ENCODE data around the gene KCNJ16. TPM values are rescaled to one million over a fixed set of nuclear protein-coding genes. Genes with fewer than 3 reads are reported as not detected.

Gene KCNJ16
- total RNA-seq, 4 donors from 2014 or later = 0.44 TPM; not detected in 3

DNA sequence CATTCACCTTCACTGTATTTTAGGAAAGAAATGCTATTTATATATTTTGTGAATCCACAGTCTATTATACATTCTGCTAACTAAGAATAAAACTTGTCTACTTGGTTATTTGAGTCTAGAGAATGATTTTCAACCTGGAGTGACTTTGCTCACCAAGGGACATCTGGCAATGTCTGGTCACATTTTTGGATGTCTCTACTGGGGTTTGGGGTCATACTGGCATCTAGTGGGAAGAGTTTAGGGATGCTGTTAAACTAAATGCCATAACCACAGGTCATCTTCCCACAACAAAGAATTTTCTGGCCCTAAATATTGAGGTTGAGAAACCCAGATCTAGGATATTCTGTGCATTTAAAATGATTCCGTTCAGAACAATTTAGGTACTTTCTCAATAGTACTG lies 26.0 kb downstream of the KCNJ16 start:
- no peak overlapping the region for H3K27ac ChIP-seq
- no peak overlapping the region for H3K4me3 ChIP-seq
- intact Hi-C loops (cut with DNase I) = no loop called here
- peaks cover 0 to 3% (median 0%) of the 10 kb centered on the region in 4 donors for H3K27me3 ChIP-seq
- no peaks in the 10 kb centered on the region for H3K36me3 ChIP-seq
- H3K9me3 ChIP-seq = no peaks in the 10 kb centered on the region
- DNase-seq = no peak
- WGBS, 2 donors = 85 to 96% methylated on average over 1 of the region's 1 CpG
- no peak for TF ChIP-seq POLR2A (IDR thresholded peaks at IDR 0.05)
- TF ChIP-seq, protein P1, sequence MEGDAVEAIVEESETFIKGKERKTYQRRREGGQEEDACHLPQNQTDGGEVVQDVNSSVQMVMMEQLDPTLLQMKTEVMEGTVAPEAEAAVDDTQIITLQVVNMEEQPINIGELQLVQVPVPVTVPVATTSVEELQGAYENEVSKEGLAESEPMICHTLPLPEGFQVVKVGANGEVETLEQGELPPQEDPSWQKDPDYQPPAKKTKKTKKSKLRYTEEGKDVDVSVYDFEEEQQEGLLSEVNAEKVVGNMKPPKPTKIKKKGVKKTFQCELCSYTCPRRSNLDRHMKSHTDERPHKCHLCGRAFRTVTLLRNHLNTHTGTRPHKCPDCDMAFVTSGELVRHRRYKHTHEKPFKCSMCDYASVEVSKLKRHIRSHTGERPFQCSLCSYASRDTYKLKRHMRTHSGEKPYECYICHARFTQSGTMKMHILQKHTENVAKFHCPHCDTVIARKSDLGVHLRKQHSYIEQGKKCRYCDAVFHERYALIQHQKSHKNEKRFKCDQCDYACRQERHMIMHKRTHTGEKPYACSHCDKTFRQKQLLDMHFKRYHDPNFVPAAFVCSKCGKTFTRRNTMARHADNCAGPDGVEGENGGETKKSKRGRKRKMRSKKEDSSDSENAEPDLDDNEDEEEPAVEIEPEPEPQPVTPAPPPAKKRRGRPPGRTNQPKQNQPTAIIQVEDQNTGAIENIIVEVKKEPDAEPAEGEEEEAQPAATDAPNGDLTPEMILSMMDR (IDR thresholded peaks at IDR 0.05) = no peak
- peaks cover 0 to 20% (median 0%) of the 10 kb centered on the region in 3 donors for H3K4me1 ChIP-seq

DNA sequence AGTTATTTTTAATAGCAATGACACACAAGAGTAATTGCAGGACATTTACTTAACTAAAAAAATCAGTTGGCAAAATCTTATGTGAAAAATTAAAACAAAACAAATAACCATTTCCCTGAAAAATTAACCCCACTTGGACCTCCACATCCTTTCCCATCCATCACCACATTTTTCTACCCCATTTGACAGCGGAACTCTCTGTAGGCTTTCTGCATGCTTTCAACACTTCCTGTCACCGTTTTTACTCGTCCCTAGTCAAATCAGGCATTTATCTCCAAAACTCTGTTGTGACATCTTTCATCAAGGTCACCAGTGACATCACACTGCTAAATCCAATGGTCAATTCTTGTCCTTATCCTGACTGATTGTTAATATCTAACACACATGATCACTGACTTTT lies 27.5 kb downstream of the KCNJ16 start:
- Histone ChIP-seq H3K27ac (no peak overlapping the region), H3K4me1 (peaks cover 0 to 8% (median 0%) of the 10 kb centered on the region in 3 donors), H3K36me3 (no peaks in the 10 kb centered on the region), H3K27me3 (peaks cover 0 to 3% (median 0%) of the 10 kb centered on the region in 4 donors), H3K9me3 (no peaks in the 10 kb centered on the region), H3K4me3 (no peak overlapping the region)
- intact Hi-C loops (cut with DNase I) = no loop called here
- WGBS, 2 donors = 57 to 58% methylated on average over 3 of the region's 3 CpGs
- no peak for DNase-seq
- TF ChIP-seq, protein P1 (IDR thresholded peaks at IDR 0.05) = no peak
- no peak for TF ChIP-seq POLR2A (IDR thresholded peaks at IDR 0.05)

GRCh38 chr17:70104791-70105523 lies 29.9 kb downstream of the KCNJ16 start:
- WGBS, 2 donors = 76% methylated on average over 12 of the region's 12 CpGs
- DNase-seq = no peak
- Histone ChIP-seq H3K4me3 (no peak overlapping the region), H3K4me1 (peaks cover 0 to 7% (median 0%) of the 10 kb centered on the region in 3 donors), H3K27me3 (peaks cover 0 to 3% (median 0%) of the 10 kb centered on the region in 4 donors), H3K27ac (no peak overlapping the region), H3K36me3 (no peaks in the 10 kb centered on the region), H3K9me3 (no peaks in the 10 kb centered on the region)
- intact Hi-C loops (cut with DNase I) = no loop called here
- TF ChIP-seq POLR2A (IDR thresholded peaks at IDR 0.05) = no peak
- TF ChIP-seq, protein P1 (IDR thresholded peaks at IDR 0.05) = no peak

DNA sequence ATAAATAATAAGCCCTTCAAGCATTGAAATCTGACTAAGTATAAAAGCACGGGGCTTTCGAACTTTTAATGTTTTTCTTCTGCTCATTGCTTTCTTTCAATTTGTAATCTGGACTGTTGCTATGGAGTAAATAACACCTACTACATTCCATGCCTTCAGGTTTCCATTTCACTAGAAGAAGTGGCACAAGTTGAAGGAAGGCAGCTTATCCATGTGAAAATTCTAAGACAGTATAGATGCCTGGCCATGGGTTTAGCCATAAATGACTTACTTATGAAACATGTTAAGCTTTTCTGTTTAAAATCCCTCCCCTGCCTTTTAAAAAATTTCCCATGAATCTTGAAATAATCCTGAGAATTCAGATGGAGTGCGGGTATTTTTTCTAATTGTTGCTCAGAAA lies 30.6 kb downstream of the KCNJ16 start:
- TF ChIP-seq, protein P1 (IDR thresholded peaks at IDR 0.05) = no peak
- no peak for TF ChIP-seq POLR2A (IDR thresholded peaks at IDR 0.05)
- peaks cover 0 to 3% (median 0%) of the 10 kb centered on the region in 4 donors for H3K27me3 ChIP-seq
- intact Hi-C loops (cut with DNase I) = no loop called here
- no peaks in the 10 kb centered on the region for H3K36me3 ChIP-seq
- DNase-seq = no peak
- WGBS, 2 donors = 87 to 89% methylated on average over 3 of the region's 3 CpGs
- peaks cover 0 to 7% (median 0%) of the 10 kb centered on the region in 3 donors for H3K4me1 ChIP-seq
- H3K27ac ChIP-seq = no peak overlapping the region
- no peaks in the 10 kb centered on the region for H3K9me3 ChIP-seq
- no peak overlapping the region for H3K4me3 ChIP-seq

DNA sequence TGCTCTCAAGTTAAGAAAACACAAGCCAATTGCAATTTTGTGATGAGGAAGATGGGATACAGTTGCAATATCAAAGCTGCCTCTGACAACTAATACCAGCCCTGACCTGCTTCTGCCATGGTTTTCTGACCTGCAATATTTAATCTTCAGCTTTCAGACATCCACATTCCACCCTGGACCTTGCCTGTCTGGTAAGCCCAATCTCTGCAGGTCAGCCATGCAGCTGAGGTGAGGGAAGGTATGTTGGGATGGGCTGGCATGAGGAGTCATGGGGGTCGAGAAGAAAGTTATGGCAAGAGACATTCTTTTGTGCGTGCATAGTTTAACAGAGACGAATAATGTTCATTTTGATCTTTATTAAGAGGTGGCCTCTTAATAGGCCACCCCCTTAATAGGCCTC lies 31.5 kb downstream of the KCNJ16 start:
- H3K4me3 ChIP-seq = no peak overlapping the region
- H3K4me1 ChIP-seq = peaks cover 0 to 7% (median 0%) of the 10 kb centered on the region in 3 donors
- no peaks in the 10 kb centered on the region for H3K9me3 ChIP-seq
- DNase-seq = no peak
- no peaks in the 10 kb centered on the region for H3K27me3 ChIP-seq
- intact Hi-C loops (cut with DNase I) = no loop called here
- no peaks in the 10 kb centered on the region for H3K36me3 ChIP-seq
- no peak overlapping the region for H3K27ac ChIP-seq
- TF ChIP-seq POLR2A (IDR thresholded peaks at IDR 0.05) = no peak
- TF ChIP-seq, protein P1 (IDR thresholded peaks at IDR 0.05) = no peak
- 86 to 91% methylated on average over 3 of the region's 3 CpGs for WGBS, 2 donors

Data from esophagus squamous epithelium (tissue), 5 donors.